Measurements from ENCODE around the gene RELA. TPM values are rescaled to one million over a fixed set of nuclear protein-coding genes. Genes with fewer than 3 reads are reported as not detected.

RELA gene
- total RNA-seq, 1 experiment from 2014 or later, result 99.3 TPM

GRCh38 chr11:65618763-65619162 lies 44.0 kb downstream of the RELA start:
- Histone ChIP-seq H3K4me1 (ENCODE audit: insufficient read depth, low read length, poor library complexity, severe bottlenecking) (peaks cover 7% of the 10 kb centered on the region), H3K9me3 (ENCODE audit: low read depth, low read length, poor library complexity, severe bottlenecking) (no peaks in the 10 kb centered on the region), H3K4me3 (ENCODE audit: low read depth, low read length, poor library complexity, severe bottlenecking) (no peak overlapping the region), H3K27me3 (replicated peaks; ENCODE audit: insufficient read depth, low read depth, low read length, poor library complexity) (no peaks in the 10 kb centered on the region), H3K36me3 (ENCODE audit: insufficient read depth, low read length, poor library complexity, severe bottlenecking) (peaks cover 42% of the 10 kb centered on the region), H3K27ac (ENCODE audit: low read depth, low read length, poor library complexity, severe bottlenecking) (no peak overlapping the region)
- DNase-seq (ENCODE audit: low spot score), result no peak
- no peak for TF ChIP-seq CTCF (conservative IDR thresholded peaks at IDR 0.05; ENCODE audit: low read depth, low read length)
- BruUV-seq (replicated peaks), result no TSS peak
- ChIA-PET CTCF (no interaction called here), POLR2A (ENCODE audit: low non-redundant PET) (no interaction called here)
- intact Hi-C loops (cut with micrococcal nuclease; ENCODE audit: unreplicated experiment), result no loop called here

GRCh38 chr11:65617990-65618751 lies 44.5 kb downstream of the RELA start:
- Histone ChIP-seq H3K4me1 (ENCODE audit: insufficient read depth, low read length, poor library complexity, severe bottlenecking) (peaks cover 10% of the 10 kb centered on the region), H3K27ac (ENCODE audit: low read depth, low read length, poor library complexity, severe bottlenecking) (no peak overlapping the region), H3K27me3 (replicated peaks; ENCODE audit: insufficient read depth, low read depth, low read length, poor library complexity) (no peaks in the 10 kb centered on the region), H3K9me3 (ENCODE audit: low read depth, low read length, poor library complexity, severe bottlenecking) (no peaks in the 10 kb centered on the region), H3K4me3 (ENCODE audit: low read depth, low read length, poor library complexity, severe bottlenecking) (no peak overlapping the region), H3K36me3 (ENCODE audit: insufficient read depth, low read length, poor library complexity, severe bottlenecking) (peaks cover 38% of the 10 kb centered on the region)
- no peak for DNase-seq (ENCODE audit: low spot score)
- intact Hi-C loops (cut with micrococcal nuclease; ENCODE audit: unreplicated experiment), result no loop called here
- CTCF ChIA-PET, result no interaction called here
- BruUV-seq (replicated peaks), result no TSS peak
- POLR2A ChIA-PET (ENCODE audit: low non-redundant PET), result no interaction called here
- TF ChIP-seq CTCF (conservative IDR thresholded peaks at IDR 0.05; ENCODE audit: low read depth, low read length) (no peak), EZH2 (IDR thresholded peaks at IDR 0.05; ENCODE audit: borderline replicate concordance, low read depth, low read length, poor library complexity, severe bottlenecking) (no peak)

- peaks cover 18% of the 10 kb centered on the region for H3K4me1 ChIP-seq (ENCODE audit: insufficient read depth, low read length, poor library complexity, severe bottlenecking)
- CTCF ChIA-PET, result no interaction called here
- POLR2A ChIA-PET (ENCODE audit: low non-redundant PET), result no interaction called here
- intact Hi-C loops (cut with micrococcal nuclease; ENCODE audit: unreplicated experiment), result no loop called here
- H3K36me3 ChIP-seq (ENCODE audit: insufficient read depth, low read length, poor library complexity, severe bottlenecking), result peaks cover 38% of the 10 kb centered on the region
- H3K4me3 ChIP-seq (ENCODE audit: low read depth, low read length, poor library complexity, severe bottlenecking), result peak overlapping the region; percentile 92
- DNase-seq (ENCODE audit: low spot score), result no peak
- no TSS peak for BruUV-seq (replicated peaks)
- no peak for TF ChIP-seq CTCF (conservative IDR thresholded peaks at IDR 0.05; ENCODE audit: low read depth, low read length)
- TF ChIP-seq EZH2 (IDR thresholded peaks at IDR 0.05; ENCODE audit: borderline replicate concordance, low read depth, low read length, poor library complexity, severe bottlenecking), result no peak
- H3K9me3 ChIP-seq (ENCODE audit: low read depth, low read length, poor library complexity, severe bottlenecking), result no peaks in the 10 kb centered on the region
- no peak overlapping the region for H3K27ac ChIP-seq (ENCODE audit: low read depth, low read length, poor library complexity, severe bottlenecking)
- no peaks in the 10 kb centered on the region for H3K27me3 ChIP-seq (replicated peaks; ENCODE audit: insufficient read depth, low read depth, low read length, poor library complexity)
Observed at GRCh38 chr11:65617136-65617850, 45.4 kb downstream of the RELA start.
